Stimulated activated naive CD4-positive, alpha-beta T cell treated with Interleukin-2 at 50 U/mL for 16 hours (primary cell): ENCODE measurements around the gene ABLIM1.

Source experiments
- DNase-seq: peaks from one replicate; lab custom pipeline; 2025; lab: John Stamatoyannopoulos, UW

Gene ABLIM1

GRCh38 chr10:114517368-114518250 lies 140.5 kb downstream of the ABLIM1 start:
- no peak for DNase-seq

DNA sequence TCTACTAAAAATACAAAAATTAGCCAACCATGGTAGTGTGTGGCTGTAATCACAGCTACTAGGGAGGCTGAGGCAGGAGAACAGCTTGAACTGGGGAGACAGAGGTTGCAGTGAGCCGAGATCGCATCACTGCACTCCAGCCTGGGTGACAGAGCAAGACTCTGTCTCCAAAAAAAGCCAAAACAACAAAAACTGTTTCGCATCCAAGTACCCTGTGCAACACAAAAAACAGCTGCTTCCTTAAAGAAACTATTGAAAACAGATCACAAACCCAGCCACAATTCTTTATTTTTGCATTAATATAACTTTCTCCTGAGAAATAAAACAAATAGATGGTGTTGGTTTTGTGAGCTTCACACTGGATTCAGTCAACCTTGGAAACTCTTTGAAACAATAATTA lies 141.7 kb downstream of the ABLIM1 start:
- no peak for DNase-seq

DNA sequence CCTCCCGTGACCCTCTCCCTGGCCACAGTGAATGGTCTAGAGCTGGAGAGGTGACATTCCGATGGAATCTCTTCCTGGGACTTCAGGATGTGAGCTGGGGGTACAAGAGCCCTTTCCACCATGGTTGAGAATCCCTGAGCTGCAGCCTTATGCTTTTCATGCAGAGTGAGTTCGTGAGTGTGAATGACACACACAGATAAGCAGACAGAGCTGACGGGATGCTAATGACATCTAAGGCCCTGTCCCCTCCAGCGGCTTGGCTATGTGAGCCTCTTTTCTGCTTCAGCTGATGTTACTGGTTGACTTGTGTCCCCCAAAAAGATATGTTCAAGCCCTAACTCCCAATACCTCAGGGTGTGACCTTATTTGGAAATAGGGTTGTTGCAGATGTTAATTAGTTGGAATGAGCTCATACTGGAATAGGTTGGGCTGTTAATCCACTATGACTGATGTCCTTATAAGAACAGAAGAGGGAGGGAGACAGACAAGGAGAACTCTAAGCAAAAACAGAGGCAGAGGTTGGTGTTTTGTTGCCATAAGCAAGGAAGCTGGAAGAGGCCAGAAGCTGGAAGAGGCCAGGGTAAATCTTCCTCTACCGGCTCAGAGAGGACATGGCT lies 142.7 kb downstream of the ABLIM1 start:
- no peak for DNase-seq

DNA sequence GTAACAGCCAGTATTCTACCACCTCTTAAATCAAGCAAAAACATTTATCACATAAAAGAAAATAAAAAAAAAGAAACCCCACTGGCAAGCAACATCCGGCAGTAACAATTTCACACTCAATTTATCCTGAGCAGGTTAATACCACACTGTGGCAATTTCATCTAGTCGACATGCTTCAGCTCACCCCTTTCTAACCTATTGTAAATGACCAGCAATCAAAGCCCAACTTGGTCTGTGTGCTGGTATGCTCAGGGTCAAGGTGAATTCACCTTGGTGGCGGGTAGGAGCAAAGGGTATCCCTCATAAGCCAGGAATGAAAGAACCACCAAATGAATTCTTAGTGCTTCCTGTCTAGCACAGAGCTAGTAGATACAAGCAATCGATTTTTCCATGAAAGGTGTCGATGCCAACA lies 144.7 kb downstream of the ABLIM1 start:
- DNase-seq, result no peak

DNA sequence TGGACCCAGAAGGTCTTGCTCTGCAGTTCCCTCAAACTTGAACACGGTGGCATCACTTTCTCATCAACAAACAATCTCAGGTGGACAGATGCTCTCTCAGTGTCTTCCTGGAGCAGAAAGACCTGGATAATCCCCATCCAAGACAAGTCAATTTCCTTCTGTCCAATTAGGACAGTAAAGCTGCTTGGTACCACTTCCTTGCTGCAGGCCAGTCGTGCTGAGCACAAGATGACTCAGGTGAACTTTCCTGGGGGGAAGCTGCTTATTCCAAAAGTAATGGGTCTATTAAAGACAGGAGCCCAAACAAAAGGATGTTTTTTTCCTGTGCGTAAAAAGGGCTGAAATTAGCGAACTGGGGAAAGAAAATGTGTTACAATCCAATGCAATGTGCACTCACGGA lies 146.2 kb downstream of the ABLIM1 start:
- no peak for DNase-seq

GRCh38 chr10:114508376-114508775 lies 149.7 kb downstream of the ABLIM1 start:
- DNase-seq, result no peak

DNA sequence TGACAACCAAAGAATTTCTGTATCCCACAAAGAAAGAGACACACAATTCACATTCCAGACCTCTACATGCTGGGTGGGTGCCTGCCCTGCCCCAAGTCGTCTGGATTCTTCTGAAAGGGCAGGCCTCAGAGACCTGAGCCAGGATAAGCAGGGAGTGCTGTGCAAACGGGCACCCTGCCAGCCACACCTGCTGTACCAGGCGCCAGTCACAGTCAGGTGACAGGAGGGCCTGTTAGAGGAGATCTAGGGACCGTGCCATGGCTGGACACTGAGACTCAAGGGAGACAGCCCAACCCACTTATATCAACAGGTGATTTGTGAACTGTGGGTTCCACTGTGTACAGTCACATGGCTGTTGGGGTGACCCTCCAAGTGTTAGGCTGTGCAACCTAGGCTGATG lies 150.6 kb downstream of the ABLIM1 start:
- DNase-seq, result no peak

GRCh38 chr10:114506871-114507385 lies 151.1 kb downstream of the ABLIM1 start:
- no peak for DNase-seq

- no peak for DNase-seq
Observed at GRCh38 chr10:114504769-114505579, 153.1 kb downstream of the ABLIM1 start.

DNA sequence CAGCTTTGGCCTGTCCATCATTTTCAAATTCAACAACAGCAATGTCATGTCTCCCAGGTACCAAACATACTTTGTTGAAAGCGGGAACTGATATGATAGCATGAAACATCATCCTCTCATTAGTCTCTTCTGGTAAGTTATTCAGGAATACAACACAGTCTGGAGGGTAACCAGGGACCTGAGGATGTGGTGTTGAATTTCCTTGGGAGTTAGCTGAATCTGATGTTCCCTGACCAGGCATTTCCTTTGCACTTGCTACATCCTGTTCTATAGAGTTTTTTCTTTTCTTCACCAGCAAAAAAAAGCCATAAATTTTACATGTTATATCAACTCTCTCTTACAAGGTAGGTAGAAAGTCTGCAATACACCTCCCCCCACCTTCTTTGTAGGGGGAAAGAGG lies 156.0 kb downstream of the ABLIM1 start:
- DNase-seq, result no peak

GRCh38 chr10:114501650-114502049 lies 156.4 kb downstream of the ABLIM1 start:
- no peak for DNase-seq

- DNase-seq, result no peak
Observed at GRCh38 chr10:114500643-114501042, 157.4 kb downstream of the ABLIM1 start.

DNA sequence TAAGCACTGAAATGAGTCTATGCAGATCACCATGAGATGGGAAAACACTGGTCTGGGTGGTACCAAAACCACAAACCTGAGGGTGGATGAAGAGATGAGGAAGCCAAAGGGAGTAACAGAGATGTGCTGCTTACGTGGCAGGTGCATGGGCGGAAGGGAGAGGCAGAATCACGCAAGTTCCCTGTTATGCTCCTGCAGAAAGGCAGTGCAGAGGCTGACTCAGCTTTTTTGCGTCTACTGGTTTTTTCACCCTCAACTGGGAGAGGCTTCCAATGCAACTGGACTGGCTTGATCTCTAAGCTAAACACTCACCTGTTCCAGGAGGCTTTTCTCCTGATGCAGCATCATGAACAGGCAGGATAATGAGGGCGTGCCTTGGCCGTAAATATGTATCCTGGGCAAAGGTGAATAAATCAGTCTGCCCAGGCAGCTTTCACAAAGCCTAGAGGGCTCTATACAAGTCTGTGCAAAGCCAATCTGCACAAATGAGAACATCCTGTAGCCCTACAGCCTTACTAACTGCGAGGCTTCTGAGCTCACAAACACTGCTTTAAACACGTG lies 158.4 kb downstream of the ABLIM1 start:
- peak; percentile 80 for DNase-seq

DNA sequence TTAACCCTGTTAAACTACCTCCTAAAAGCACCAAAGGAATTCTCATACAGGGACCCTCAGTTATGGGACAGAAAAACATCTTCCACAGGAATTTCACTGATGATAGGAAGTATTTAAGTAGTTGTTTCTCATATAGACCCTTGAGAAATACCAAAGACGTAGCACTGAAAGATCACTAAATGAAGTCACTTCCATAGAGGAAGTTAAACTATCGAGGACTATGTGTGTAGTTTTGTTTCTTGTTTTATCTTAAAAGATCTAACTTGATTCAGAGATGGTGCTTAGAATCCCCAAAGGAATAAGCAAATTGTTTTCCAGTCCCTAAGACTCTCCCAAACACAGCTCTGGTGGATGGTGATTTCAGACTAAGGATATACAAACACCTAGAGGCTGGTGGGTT lies 159.0 kb downstream of the ABLIM1 start:
- DNase-seq, result no peak

GRCh38 chr10:114498413-114499111 lies 159.5 kb downstream of the ABLIM1 start:
- no peak for DNase-seq

- no peak for DNase-seq
Observed at GRCh38 chr10:114495303-114495702, 162.8 kb downstream of the ABLIM1 start.

- DNase-seq, result no peak
Observed at GRCh38 chr10:114492351-114493037, 165.6 kb downstream of the ABLIM1 start.

GRCh38 chr10:114491933-114492332 lies 166.1 kb downstream of the ABLIM1 start:
- DNase-seq, result no peak

DNA sequence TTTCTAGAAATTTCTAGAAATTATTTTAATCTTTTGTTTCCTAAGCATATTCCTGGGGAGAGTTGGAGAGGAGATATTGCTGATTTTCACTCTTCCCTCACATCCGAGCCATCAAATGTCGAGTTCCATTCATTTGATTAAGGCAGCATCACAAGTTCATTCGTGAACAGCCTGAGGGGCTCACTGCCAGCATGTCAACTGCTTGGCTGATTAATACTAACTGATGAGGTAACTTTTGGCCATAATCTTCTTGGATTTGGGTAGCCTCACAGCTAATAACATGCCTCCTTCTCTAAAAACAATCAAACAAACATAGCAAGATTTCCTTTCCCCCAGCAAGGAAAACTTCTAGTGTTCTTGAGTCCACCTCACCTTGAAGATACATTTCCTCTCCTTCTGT lies 166.7 kb downstream of the ABLIM1 start:
- DNase-seq, result no peak

GRCh38 chr10:114489521-114490310 lies 168.4 kb downstream of the ABLIM1 start:
- no peak for DNase-seq
